Stimulated activated naive CD8-positive, alpha-beta T cell treated with anti-CD3 and anti-CD28 coated beads, Interleukin-15, Interleukin-2, amounts not matched to agents 100 ng/mL and 50 ng/mL, for 24 hours (primary cell): Measurements from ENCODE around the gene NKX2-3.

Source experiments
- H3K27ac Mint-ChIP-seq: one replicate; pipeline ENCODE4 v1.8.0; 2021; ENCODE audit warnings: mild to moderate bottlenecking, mixed read lengths
- H3K27me3 Mint-ChIP-seq: one replicate; pipeline ENCODE4 v1.8.0; 2021; ENCODE audit warnings: mixed read lengths
- H3K36me3 Mint-ChIP-seq: one replicate; pipeline ENCODE4 v1.8.0; 2021; ENCODE audit warnings: low read depth, mixed read lengths
- H3K4me1 Mint-ChIP-seq: one replicate; pipeline ENCODE4 v1.8.0; 2021; ENCODE audit warnings: low read depth, mixed read lengths
- H3K4me3 Mint-ChIP-seq: one replicate; pipeline ENCODE4 v1.8.0; 2021; ENCODE audit warnings: mild to moderate bottlenecking, mixed read lengths
- H3K9me3 Mint-ChIP-seq: one replicate; pipeline ENCODE4 v1.8.0; 2021; ENCODE audit warnings: mixed read lengths

Gene NKX2-3

DNA sequence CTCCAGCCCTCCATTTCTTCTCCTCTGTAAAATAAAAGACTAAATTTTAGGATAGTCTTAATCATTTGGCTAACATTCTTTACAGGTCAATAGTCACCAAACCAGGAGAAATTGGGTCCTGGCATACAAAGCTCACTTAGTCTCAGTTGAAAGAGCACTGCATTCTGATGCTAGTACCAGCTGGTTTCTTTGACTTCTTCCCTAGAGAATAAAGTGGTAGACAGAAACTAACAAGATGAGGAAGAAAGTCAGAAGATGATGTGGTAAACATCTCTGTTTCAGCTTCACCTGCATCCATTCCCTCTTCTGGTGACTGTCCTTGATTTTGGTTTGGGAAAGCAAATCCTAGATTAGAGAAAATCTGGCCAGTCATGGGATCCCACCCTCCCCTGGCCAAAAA lies 37.2 kb downstream of the NKX2-3 start:
- no peak overlapping the region for H3K27ac Mint-ChIP-seq

DNA sequence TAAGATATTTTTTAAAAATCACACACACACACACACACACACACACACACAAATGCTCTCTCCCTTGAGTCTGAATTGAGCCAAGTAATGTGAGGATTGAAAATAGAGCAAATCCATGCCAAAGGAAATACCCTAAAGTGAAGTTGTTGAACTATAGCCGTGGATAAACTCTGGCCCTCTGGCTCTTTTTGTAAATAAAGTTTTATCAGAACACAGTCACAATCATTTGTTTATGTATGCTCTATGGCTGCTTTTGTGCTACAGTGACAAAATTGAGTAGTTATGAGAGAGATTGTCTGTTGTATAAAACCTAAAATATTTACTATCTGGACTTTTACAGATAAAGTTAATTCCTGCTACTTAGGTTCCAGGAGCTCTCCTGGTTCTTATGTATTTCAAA lies 39.1 kb downstream of the NKX2-3 start:
- peaks cover 31% of the 10 kb centered on the region for H3K27me3 Mint-ChIP-seq

More for the DNA sequence above, 37.2 kb downstream of the NKX2-3 start:
- Mint-ChIP-seq H3K4me3 (no peak overlapping the region), H3K9me3 (no peaks in the 10 kb centered on the region), H3K4me1 (peaks cover 11% of the 10 kb centered on the region), H3K27me3 (peaks cover 40% of the 10 kb centered on the region), H3K36me3 (no peaks in the 10 kb centered on the region)

GRCh38 chr10:99573790-99574189 lies 41.0 kb downstream of the NKX2-3 start:
- Mint-ChIP-seq H3K27me3 (peaks cover 24% of the 10 kb centered on the region), H3K27ac (no peak overlapping the region), H3K4me3 (no peak overlapping the region), H3K4me1 (peaks cover 11% of the 10 kb centered on the region), H3K36me3 (no peaks in the 10 kb centered on the region), H3K9me3 (no peaks in the 10 kb centered on the region)

More for the DNA sequence above, 39.1 kb downstream of the NKX2-3 start:
- Mint-ChIP-seq H3K4me3 (no peak overlapping the region), H3K36me3 (no peaks in the 10 kb centered on the region), H3K4me1 (peaks cover 11% of the 10 kb centered on the region), H3K27ac (no peak overlapping the region), H3K9me3 (no peaks in the 10 kb centered on the region)

DNA sequence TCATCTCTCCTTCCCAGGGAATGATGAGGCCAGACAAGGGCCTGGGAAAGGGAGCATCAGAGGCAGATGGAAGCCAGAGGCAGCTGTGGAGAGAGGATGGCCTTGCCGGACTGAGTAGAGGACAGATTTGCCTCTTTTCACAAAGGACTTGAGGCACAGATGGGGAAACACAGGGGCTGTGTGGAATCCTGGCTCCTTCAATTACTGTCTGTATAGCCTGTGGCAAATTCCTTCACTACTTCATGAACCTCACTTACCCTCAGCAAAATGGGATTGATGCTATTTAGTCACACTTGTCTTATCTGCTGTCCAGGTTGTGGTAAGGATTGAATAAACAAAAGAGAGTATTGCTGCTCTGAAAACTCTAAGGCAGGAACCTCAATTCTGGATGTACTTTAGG lies 47.2 kb downstream of the NKX2-3 start:
- no peaks in the 10 kb centered on the region for H3K27me3 Mint-ChIP-seq
- H3K4me3 Mint-ChIP-seq: no peak overlapping the region
- H3K9me3 Mint-ChIP-seq: no peaks in the 10 kb centered on the region
- H3K27ac Mint-ChIP-seq: no peak overlapping the region
- no peaks in the 10 kb centered on the region for H3K36me3 Mint-ChIP-seq
- no peaks in the 10 kb centered on the region for H3K4me1 Mint-ChIP-seq

- H3K27me3 Mint-ChIP-seq: peaks cover 5% of the 10 kb centered on the region
- H3K4me3 Mint-ChIP-seq: no peak overlapping the region
- H3K9me3 Mint-ChIP-seq: no peaks in the 10 kb centered on the region
- no peak overlapping the region for H3K27ac Mint-ChIP-seq
- no peaks in the 10 kb centered on the region for H3K4me1 Mint-ChIP-seq
- no peaks in the 10 kb centered on the region for H3K36me3 Mint-ChIP-seq
Measured at GRCh38 chr10:99582255-99582770, 49.6 kb downstream of the NKX2-3 start.

DNA sequence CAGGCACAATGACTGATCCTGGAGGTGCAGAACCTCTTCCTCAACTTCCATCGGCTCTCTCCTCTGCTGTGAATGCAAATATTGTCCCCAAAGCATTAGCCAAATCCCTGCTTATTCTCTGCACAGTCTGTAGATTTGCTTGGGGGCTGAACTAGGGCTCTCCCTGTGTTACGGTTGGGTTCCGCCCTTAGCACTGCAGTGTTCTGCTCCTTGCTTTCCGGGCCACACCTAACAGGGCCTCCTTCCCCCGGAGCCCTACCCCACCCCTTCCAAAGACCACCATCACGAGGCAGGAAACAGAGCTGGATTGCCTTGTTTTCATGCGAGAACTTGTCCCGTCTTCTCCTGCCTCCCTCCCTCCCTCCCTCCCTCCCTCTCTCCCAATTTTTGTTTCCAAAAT lies 50.9 kb downstream of the NKX2-3 start:
- H3K36me3 Mint-ChIP-seq: no peaks in the 10 kb centered on the region
- H3K27me3 Mint-ChIP-seq: peaks cover 9% of the 10 kb centered on the region
- no peaks in the 10 kb centered on the region for H3K4me1 Mint-ChIP-seq
- no peak overlapping the region for H3K4me3 Mint-ChIP-seq
- no peaks in the 10 kb centered on the region for H3K9me3 Mint-ChIP-seq
- no peak overlapping the region for H3K27ac Mint-ChIP-seq
